HAP-1 (cell line): ENCODE measurements around the gene PLCG2.

Experiments
- DNase-seq, 2 experiments: peaks; one replicate each; pipeline ENCODE4 v3.0.0-alpha.2; 2016 to 2020; ENCODE audit warnings: low spot score in 2 of 2
- H3K27me3 ChIP-seq: fragments of 250-450 bp; sonication (Bioruptor Pico); 2 replicates; pipeline ENCODE4 v1.5.1; 2020; ENCODE audit warnings: low read depth, mild to moderate bottlenecking, moderate library complexity
- H3K36me3 ChIP-seq: fragments of 250-450 bp; sonication (Bioruptor Pico); replicated peaks from 2 replicates; pipeline ENCODE4 v1.5.1; 2020; ENCODE audit warnings: mild to moderate bottlenecking
- H3K4me1 ChIP-seq: fragments of 250-450 bp; sonication (Bioruptor Pico); 2 replicates; pipeline ENCODE4 v1.5.1; 2020; ENCODE audit warnings: mild to moderate bottlenecking
- H3K4me3 ChIP-seq: fragments of 250-450 bp; sonication (Bioruptor Pico); 2 replicates; pipeline ENCODE4 v1.5.1; 2020; ENCODE audit warnings: mild to moderate bottlenecking, moderate library complexity
- H3K9me3 ChIP-seq: fragments of 250-450 bp; sonication (Bioruptor Pico); 2 replicates; pipeline ENCODE4 v1.5.1; 2020; ENCODE audit warnings: mild to moderate bottlenecking, moderate library complexity
- in situ Hi-C: fragments of 300-500 bp; cut with MboI; formaldehyde crosslinking; loops from 3 replicates; pipeline ENCODE4 v1.14.3; 2020; ENCODE audit warnings: low sequenced_read_pairs, inconsistent platforms, mixed read lengths

Gene PLCG2

DNA sequence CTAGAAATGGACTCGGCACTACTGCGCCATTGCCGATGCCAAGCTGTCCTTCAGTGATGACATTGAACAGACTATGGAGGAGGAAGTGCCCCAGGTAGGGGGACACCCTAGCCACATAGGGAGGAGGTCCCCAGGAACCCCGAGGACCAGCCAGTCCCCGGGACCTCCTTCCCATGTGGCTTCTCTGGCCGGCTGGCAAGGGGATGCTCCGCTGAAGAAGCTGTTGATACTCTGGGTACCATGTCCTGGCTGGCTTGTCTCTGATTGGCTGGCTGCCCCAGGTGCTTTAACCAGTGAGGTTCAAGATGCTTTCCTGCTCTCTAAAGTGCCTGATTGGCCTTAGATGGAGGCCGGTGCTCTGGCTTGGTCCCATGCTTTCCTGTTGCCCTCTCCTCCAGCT is 128.6 kb downstream of the PLCG2 start:
- Histone ChIP-seq H3K36me3 (no peaks in the 10 kb centered on the region), H3K27me3 (no peaks in the 10 kb centered on the region), H3K9me3 (no peaks in the 10 kb centered on the region), H3K4me3 (no peak overlapping the region), H3K4me1 (no peaks in the 10 kb centered on the region)
- DNase-seq, result no peak
- in situ Hi-C loops, result no loop called here

DNA sequence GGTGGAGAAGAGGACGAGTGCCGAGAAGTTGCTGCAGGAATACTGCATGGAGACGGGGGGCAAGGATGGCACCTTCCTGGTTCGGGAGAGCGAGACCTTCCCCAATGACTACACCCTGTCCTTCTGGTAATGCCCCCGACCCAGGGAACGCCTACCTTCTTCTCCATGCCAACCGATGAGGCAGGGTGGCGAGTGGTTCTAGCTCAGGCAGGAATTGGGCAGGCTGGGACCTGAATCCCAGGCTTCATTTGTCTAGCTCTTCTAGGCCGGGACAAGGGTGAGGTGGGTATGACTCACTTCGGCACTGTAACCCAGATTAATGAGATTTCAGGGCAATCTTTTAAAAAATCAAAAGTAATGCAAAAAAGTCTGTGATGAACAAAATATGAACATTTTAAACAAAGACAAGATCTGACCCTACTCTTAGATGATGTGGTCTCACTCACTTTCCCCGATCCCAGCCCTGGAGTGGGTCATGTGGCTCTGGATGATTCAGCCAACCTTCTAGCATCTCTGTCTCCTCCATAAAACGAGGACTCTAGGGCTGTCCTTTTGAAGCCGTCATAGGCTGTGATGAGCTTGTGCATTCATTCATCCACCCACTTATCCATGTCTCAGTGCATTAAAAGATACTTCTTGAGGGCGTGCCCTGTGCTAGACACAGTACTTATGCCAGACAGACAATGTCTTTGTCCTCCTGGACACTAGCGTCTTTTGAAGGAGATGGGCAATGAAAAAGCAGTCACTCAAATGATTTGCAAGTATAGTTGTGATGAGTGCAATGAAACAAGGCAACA is 129.6 kb downstream of the PLCG2 start:
- in situ Hi-C loops, result no loop called here
- no peaks in the 10 kb centered on the region for H3K36me3 ChIP-seq
- DNase-seq, result no peak

DNA sequence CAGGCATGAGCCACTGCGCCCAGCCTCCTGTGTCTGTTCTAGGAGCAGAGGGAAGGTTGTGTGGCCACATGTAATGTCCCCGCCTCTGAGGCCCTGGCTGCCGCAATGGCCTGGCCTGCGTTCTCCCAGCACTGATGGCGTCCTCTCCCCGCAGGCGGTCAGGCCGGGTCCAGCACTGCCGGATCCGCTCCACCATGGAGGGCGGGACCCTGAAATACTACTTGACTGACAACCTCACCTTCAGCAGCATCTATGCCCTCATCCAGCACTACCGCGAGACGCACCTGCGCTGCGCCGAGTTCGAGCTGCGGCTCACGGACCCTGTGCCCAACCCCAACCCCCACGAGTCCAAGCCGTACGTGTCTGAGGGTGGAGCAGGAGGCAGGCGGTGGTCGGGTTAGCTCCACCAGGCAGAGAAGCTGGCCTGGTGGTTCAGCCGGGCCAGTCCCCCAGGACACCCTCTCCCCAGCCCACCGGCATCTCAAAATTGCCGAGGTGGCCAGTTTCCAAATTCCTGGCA is 131.3 kb downstream of the PLCG2 start:
- Histone ChIP-seq H3K27me3 (no peaks in the 10 kb centered on the region), H3K36me3 (no peaks in the 10 kb centered on the region), H3K4me1 (no peaks in the 10 kb centered on the region), H3K9me3 (no peaks in the 10 kb centered on the region), H3K4me3 (no peak overlapping the region)
- DNase-seq, result no peak
- in situ Hi-C loops, result no loop called here

More for the DNA sequence above, 129.6 kb downstream of the PLCG2 start:
- Histone ChIP-seq H3K9me3 (no peaks in the 10 kb centered on the region), H3K4me3 (no peak overlapping the region), H3K27me3 (no peaks in the 10 kb centered on the region), H3K4me1 (no peaks in the 10 kb centered on the region)

DNA sequence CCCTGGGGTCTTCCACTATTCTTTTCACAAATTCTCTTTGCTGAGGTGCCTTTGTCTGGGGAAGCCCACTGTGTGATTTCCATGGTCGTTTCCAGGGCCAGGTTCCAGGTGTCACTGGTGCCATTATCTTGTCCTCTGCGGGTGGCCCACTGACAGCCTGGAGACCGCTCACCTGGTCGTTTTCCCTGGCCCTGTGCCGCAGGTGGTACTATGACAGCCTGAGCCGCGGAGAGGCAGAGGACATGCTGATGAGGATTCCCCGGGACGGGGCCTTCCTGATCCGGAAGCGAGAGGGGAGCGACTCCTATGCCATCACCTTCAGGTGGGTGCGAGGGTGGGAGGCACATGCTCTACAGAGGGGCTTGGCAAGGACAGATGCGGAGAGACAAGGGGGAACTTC is 133.3 kb downstream of the PLCG2 start:
- Histone ChIP-seq H3K4me3 (no peak overlapping the region), H3K4me1 (no peaks in the 10 kb centered on the region), H3K9me3 (no peaks in the 10 kb centered on the region), H3K36me3 (no peaks in the 10 kb centered on the region), H3K27me3 (no peaks in the 10 kb centered on the region)
- DNase-seq, result no peak
- in situ Hi-C loops, result no loop called here

DNA sequence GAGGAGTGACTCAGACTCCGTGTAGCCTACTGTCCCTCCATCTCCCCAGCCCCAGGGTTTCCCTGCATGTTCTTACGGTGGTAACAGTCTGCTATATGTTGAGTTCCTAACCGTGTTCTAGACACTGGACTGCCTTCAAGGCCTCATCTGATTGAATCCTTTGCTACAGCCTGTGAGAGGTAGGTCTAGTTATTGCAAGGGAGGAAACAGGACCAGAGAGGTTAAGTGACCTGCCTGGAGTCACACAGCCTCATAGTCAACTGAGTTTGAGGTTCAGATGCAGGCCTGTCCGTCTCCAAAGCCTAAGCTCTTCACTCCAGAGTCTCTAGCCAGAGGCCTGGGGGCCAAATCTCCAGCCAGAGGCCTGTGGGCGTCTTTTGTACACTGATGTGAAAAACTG is 134.1 kb downstream of the PLCG2 start:
- Histone ChIP-seq H3K4me1 (no peaks in the 10 kb centered on the region), H3K36me3 (no peaks in the 10 kb centered on the region), H3K27me3 (no peaks in the 10 kb centered on the region), H3K9me3 (no peaks in the 10 kb centered on the region), H3K4me3 (no peak overlapping the region)
- no peak for DNase-seq
- in situ Hi-C loops, result no loop called here

DNA sequence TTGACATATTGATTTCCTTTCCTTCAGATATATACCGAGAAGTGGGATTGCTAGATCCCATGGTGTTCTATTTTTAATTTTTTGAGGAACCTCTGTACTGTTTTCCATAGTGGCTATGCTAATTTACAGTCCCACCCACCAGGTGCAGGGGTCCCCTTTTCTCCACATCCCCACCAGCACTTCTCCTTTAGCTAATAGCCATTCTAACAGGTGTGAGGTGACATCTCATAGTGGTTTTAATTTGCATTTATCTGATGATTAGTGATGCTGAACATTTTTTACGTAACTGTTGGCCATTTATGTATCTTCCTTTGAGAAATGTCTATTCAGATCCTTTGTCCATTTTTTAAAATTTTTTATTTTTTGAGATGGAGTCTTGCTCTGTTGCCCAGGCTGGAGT is 138.3 kb downstream of the PLCG2 start:
- no peaks in the 10 kb centered on the region for H3K36me3 ChIP-seq

DNA sequence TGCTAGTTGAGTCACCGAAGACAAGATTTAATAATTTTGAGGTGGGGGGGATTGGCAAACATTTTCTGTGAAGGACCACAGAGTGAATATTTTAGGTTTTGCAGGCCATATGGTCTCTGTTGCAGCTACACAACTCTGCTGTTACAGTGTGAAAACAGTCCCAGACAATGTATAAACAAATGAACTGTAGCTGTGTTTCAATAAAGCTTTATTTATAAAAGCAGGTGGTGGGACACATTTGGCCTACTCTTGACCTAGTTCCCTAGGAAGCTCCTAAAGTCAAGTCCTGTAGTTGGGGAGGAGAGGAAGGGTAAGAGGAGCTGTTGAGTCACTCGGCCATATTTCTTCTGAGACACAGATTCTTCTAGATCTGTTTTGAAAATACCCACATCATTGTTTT is 139.8 kb downstream of the PLCG2 start:
- no peaks in the 10 kb centered on the region for H3K36me3 ChIP-seq
- H3K4me1 ChIP-seq, result no peaks in the 10 kb centered on the region
- DNase-seq, result no peak
- no peaks in the 10 kb centered on the region for H3K9me3 ChIP-seq
- H3K27me3 ChIP-seq, result no peaks in the 10 kb centered on the region
- in situ Hi-C loops, result no loop called here
- no peak overlapping the region for H3K4me3 ChIP-seq

More for the DNA sequence above, 138.3 kb downstream of the PLCG2 start:
- no peaks in the 10 kb centered on the region for H3K4me1 ChIP-seq
- DNase-seq, result no peak
- H3K4me3 ChIP-seq, result no peak overlapping the region
- in situ Hi-C loops, result no loop called here
- no peaks in the 10 kb centered on the region for H3K9me3 ChIP-seq
- no peaks in the 10 kb centered on the region for H3K27me3 ChIP-seq

DNA sequence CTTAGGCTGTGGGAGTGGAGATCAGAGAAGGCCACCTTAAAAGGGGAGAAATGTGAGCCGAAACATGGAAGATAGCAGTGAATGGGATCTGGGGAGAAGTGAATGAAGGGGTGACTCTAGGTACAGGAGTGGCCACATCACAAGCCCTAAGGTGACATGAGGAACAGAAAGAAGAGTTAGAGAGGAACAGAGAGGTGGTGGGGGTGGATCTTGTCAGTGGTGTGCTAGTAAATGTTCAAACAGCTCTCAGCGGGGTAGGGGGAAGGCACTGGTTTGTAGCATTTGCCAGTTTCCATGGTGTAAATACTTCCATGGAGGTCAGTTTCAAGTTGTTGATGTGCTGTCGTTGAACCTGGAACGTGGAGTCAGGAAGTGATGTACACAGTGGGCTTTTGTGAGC is 141.4 kb downstream of the PLCG2 start:
- H3K9me3 ChIP-seq, result no peaks in the 10 kb centered on the region
- DNase-seq, result no peak
- H3K36me3 ChIP-seq, result no peaks in the 10 kb centered on the region
- no peak overlapping the region for H3K4me3 ChIP-seq
- no peaks in the 10 kb centered on the region for H3K27me3 ChIP-seq
- H3K4me1 ChIP-seq, result no peaks in the 10 kb centered on the region
- in situ Hi-C loops, result no loop called here

DNA sequence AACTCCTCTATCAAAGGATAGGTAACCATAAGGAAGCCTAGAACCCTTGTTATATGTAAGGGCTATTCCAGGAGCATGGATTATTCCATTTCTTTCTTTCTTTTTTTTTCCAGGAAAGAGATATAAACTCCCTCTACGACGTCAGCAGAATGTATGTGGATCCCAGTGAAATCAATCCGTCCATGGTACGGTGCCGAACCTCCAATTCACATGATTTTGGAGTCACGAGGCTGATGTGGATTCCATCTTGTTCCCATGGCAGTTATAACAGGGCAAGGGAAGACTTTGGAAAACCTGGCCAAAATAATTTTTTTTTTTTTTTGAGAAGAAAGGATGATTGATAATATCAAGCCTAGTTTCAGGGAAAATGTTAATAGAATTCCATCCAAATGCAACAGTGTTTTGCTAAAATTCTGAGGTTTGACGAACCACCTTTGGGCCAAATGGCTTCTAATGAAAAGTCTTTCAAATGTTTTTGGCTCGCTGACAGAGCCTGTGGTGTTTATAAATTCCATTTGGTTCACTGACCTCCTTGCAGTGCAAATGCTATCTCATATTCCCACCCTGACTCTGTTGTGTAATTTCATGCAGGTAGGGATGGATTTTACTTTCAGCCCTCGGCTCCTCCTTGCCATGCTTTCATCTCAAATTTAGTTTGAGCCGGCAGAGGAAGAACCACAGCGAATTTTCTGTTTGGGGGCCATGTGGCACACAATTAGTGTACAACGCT is 142.2 kb downstream of the PLCG2 start:
- DNase-seq, result no peak
- no peaks in the 10 kb centered on the region for H3K27me3 ChIP-seq
- H3K9me3 ChIP-seq, result no peaks in the 10 kb centered on the region
- in situ Hi-C loops, result no loop called here
- no peak overlapping the region for H3K4me3 ChIP-seq
- no peaks in the 10 kb centered on the region for H3K36me3 ChIP-seq
- no peaks in the 10 kb centered on the region for H3K4me1 ChIP-seq

DNA sequence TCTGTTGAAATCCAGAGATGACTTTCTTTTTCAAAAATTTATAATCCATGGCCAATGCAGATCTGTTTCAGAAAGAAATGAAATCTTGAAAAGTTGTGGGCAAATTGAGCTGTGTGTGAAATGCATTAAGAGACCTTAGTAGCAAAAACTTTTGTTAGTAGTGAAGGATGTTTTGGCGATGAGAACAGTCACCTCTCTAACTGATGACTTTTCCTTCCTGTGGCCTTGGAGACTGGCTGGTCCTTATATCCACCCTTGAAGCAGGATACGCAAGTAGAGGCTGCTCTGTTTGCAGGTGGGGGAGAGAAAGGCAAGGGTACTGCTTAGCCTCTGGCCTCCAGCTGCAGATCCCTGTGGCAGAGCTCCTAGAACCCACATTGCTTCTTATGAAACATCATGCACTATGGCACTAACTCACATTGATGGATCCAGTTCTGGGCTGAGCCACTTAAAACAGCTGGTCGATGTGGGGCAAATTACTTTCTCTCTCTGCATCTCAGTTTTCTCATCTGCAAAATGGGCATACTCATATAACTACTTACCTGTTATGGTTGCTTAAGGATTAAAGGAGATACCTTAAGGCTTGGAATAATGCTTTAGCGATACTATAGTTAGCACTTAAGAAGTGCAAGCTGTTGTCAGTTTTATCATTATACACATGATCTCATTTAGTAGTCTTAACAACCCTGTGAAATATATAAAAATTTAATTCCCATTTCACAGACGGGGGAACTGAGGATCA is 142.9 kb downstream of the PLCG2 start:
- in situ Hi-C loops, result no loop called here
- H3K4me1 ChIP-seq, result no peaks in the 10 kb centered on the region
- no peaks in the 10 kb centered on the region for H3K9me3 ChIP-seq
- no peak overlapping the region for H3K4me3 ChIP-seq
- no peaks in the 10 kb centered on the region for H3K36me3 ChIP-seq
- no peak for DNase-seq
- no peaks in the 10 kb centered on the region for H3K27me3 ChIP-seq

DNA sequence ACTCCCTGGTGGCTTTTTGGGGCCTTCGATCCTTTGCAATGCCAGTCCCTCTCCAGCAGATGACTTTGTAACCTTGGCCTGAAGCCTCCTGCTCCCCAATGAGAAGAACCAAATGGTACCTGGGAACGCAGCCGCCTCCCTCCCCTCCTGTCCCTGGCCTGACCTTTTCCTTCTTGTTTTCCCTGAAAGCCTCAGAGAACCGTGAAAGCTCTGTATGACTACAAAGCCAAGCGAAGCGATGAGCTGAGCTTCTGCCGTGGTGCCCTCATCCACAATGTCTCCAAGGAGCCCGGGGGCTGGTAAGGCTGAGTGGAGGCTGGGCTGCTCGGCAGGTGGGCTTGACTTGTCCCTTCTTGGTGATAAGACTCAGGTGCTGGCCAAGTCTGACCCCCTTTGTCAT is 144.2 kb downstream of the PLCG2 start:
- in situ Hi-C loops, result no loop called here
- DNase-seq, result no peak
- H3K4me3 ChIP-seq, result no peak overlapping the region
- no peaks in the 10 kb centered on the region for H3K27me3 ChIP-seq
- H3K36me3 ChIP-seq, result no peaks in the 10 kb centered on the region
- H3K9me3 ChIP-seq, result no peaks in the 10 kb centered on the region
- no peaks in the 10 kb centered on the region for H3K4me1 ChIP-seq

DNA sequence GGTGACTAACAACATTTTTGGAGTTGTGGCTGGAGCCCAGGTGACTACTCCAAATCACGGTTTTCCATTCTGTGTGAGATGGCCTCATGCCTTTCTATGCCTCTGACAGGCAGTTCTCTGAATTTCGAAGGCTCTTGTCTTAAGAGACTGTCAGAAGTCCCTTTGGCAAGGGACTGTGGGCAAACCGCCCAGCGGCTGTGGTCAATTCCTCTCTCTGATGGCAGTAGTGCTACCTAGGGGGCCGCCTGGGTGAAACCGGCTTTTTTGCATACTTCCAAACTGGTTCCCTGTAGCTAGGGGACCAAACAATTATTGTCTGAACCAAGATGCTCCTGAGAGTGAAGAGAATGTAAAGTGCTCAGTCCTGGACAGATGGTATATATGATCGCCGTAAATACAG is 145.9 kb downstream of the PLCG2 start:
- no peak for DNase-seq
- Histone ChIP-seq H3K27me3 (no peaks in the 10 kb centered on the region), H3K36me3 (no peaks in the 10 kb centered on the region), H3K4me3 (no peak overlapping the region), H3K9me3 (no peaks in the 10 kb centered on the region), H3K4me1 (no peaks in the 10 kb centered on the region)
- in situ Hi-C loops, result loop anchor here (25.0 kb wide), 1 partner anchor 312 kb away; no protein-coding TSS in a partner anchor

DNA sequence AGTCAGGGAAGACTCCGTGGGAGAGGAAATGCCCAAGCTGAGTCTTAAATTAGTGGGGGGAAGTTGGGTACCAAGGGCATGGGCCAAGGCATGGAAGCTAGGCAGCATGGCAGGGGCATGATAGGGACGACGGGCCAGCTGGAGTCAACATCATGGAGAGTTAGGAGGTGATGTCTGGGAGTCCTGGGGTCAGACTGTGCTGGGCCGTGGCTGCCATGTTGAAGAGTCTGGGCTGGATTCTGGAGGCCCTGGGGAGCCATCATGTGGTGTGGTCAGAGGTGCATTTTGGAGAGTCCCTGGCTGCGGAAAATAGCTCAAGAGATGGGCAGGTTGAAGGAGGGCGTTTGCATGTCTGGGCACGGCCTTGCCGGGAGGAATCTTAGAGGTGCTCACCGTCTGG is 146.9 kb downstream of the PLCG2 start:
- Histone ChIP-seq H3K9me3 (no peaks in the 10 kb centered on the region), H3K27me3 (no peaks in the 10 kb centered on the region), H3K4me1 (no peaks in the 10 kb centered on the region), H3K36me3 (no peaks in the 10 kb centered on the region), H3K4me3 (no peak overlapping the region)
- DNase-seq, result no peak
- in situ Hi-C loops, result loop anchor here (25.0 kb wide), 1 partner anchor 311 kb away; no protein-coding TSS in a partner anchor
